ENCODE results near the gene MBTPS1. TPM values are rescaled to one million over a fixed set of nuclear protein-coding genes. Genes with fewer than 3 reads are reported as not detected.

MBTPS1 gene
- total and polyA plus RNA-seq, 11 donors = 37.2 to 91.4 (median 67.7) TPM

DNA sequence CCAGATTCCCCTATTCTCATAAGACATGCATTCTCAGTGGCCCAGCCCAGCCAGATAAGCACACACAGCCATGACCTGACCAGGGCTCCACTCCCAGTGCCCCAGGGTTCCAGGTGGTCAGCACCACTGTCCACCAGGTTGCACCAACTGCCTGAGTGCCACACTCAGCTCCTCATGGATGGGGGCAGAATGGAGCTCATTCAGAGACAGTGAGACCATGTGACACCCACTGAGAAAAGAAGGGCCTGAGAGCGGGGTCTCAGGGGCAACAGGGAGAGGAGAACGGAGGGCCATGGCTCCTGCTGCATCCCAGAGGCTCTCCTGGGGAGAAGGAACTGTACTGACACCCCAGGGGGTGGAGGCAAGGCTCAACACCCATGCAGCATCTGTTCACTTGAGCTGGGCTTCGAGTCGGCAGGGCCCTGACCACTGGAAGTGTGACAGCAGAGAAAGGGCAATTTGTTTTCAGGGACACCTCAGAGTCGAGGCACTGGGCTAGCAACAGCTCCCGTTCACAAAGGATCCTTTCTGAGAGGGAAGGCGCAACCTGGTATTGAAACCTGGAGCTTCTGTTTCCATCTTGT, 55.4 kb downstream of the MBTPS1 start:
- 87 to 95% (median 92%) methylated on average over 6 to 7 of the region's 7 CpGs for WGBS, 4 donors
- intact Hi-C loops (cut with DNase I) = loop anchor here in 8 of 10 donors (5.0 to 10.0 kb wide), 5 partner anchors 89 to 239 kb away; partner anchors contain the start of gene NECAB2 (in 2 of the 8)

DNA sequence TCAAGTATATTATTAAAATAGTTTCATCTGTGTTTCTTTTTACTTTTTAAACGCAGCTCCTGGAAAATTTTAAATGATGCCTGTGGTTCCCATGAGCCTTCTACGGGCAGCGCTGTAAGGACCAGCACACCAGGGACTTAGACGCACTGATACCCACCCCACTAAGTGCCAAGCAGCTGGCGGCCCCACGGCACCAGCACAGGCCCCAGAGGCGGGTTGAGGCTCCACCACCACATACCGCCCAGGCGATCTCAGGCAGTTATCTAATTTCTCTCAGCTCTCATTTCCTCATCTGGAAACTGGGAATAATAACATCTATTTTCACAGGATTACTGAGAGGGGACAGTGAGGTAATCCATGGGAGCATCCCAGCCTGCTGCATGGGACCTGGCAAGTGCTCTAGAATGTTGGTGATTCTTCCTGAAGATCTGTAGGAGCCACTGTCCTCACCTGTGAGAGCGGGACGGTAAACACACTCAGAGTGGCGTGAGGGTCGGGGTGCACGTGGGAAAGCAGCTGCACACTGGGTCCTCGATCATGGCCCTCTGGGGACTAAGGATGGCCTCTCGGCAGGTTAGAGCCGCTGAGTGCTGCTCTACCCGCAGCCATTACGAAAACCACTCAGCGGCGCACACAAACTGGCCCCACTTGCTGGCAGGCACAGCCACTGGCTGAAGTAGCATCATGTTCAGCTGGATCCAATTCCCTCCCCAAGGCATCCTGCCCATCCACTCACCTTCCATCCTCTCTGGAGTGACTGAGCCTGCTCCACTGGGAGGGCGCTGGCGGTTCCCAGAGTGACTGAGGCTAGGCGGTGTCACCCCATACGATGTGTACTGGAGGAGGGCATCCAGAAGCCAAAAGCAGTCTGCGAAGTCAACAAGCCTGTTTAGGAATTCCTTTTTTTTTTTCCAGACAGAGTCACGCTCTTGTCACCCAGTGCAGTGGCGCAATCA, 56.5 kb downstream of the MBTPS1 start:
- intact Hi-C loops (cut with DNase I) = loop anchor here in 9 of 10 donors (5.0 to 10.0 kb wide), 6 partner anchors 88 to 238 kb away; partner anchors contain the start of gene NECAB2 (in 2 of the 9)
- Histone ChIP-seq H3K4me1 (peaks cover 0 to 51% (median 31%) of the 10 kb centered on the region in 12 donors), H3K27ac (peak overlapping the region in 2 of 12 donors; percentile 85 to 88), H3K27me3 (no peaks in the 10 kb centered on the region), H3K4me3 (no peak overlapping the region), H3K9me3 (no peaks in the 10 kb centered on the region), H3K36me3 (peaks cover 0 to 100% (median 94%) of the 10 kb centered on the region in 9 donors)
- DNase-seq = peak in 1 of 5 donors; percentile 30
- TF ChIP-seq, protein P1, sequence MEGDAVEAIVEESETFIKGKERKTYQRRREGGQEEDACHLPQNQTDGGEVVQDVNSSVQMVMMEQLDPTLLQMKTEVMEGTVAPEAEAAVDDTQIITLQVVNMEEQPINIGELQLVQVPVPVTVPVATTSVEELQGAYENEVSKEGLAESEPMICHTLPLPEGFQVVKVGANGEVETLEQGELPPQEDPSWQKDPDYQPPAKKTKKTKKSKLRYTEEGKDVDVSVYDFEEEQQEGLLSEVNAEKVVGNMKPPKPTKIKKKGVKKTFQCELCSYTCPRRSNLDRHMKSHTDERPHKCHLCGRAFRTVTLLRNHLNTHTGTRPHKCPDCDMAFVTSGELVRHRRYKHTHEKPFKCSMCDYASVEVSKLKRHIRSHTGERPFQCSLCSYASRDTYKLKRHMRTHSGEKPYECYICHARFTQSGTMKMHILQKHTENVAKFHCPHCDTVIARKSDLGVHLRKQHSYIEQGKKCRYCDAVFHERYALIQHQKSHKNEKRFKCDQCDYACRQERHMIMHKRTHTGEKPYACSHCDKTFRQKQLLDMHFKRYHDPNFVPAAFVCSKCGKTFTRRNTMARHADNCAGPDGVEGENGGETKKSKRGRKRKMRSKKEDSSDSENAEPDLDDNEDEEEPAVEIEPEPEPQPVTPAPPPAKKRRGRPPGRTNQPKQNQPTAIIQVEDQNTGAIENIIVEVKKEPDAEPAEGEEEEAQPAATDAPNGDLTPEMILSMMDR (IDR thresholded peaks at IDR 0.05) = no peak
- no peak for TF ChIP-seq POLR2A (IDR thresholded peaks at IDR 0.05)
- 93 to 95% (median 94%) methylated on average over 27 to 28 of the region's 28 CpGs for WGBS, 4 donors
- ATAC-seq = no peak

More for the DNA sequence above, 55.4 kb downstream of the MBTPS1 start:
- ATAC-seq = no peak
- Histone ChIP-seq H3K9me3 (no peaks in the 10 kb centered on the region), H3K27me3 (no peaks in the 10 kb centered on the region), H3K4me3 (no peak overlapping the region), H3K27ac (no peak overlapping the region), H3K36me3 (peaks cover 0 to 100% (median 94%) of the 10 kb centered on the region in 9 donors), H3K4me1 (peaks cover 0 to 40% (median 21%) of the 10 kb centered on the region in 12 donors)
- TF ChIP-seq, protein P1 (IDR thresholded peaks at IDR 0.05) = no peak
- no peak for TF ChIP-seq POLR2A (IDR thresholded peaks at IDR 0.05)
- DNase-seq = peak in 1 of 5 donors; percentile 9

DNA sequence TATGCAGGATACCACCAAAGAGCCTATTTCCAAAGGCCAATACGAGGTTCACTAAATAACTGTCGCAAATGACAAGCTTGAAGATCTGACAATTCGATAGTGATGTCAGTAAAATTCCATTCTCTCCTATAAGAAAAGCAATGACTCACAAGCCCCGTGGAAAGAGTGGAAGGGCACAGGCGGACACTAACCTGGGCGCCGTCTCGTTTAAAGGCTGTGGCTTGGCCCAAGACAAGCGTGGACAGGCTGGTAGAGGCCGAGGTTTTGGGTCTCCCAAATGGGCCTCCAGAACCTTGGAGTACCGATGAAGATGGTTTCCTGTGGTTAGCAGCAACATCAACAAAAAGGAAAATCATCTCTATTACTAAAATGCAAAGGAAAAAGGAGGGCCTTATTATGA, 57.6 kb downstream of the MBTPS1 start:
- H3K27ac ChIP-seq = peak overlapping the region in 10 of 12 donors; percentile 14 to 88 (median 62)
- H3K4me3 ChIP-seq = no peak overlapping the region
- ATAC-seq (no peak), DNase-seq (peak in 1 of 5 donors; percentile 34)
- H3K36me3 ChIP-seq = peaks cover 0 to 100% (median 95%) of the 10 kb centered on the region in 9 donors
- intact Hi-C loops (cut with DNase I) = loop anchor here in 2 of 10 donors (5.0 kb wide), 2 partner anchors 97 to 232 kb away; no protein-coding TSS in a partner anchor
- no peaks in the 10 kb centered on the region for H3K9me3 ChIP-seq
- TF ChIP-seq POLR2A (IDR thresholded peaks at IDR 0.05) = no peak
- TF ChIP-seq, protein P1 (IDR thresholded peaks at IDR 0.05) = no peak
- peaks cover 0 to 60% (median 35%) of the 10 kb centered on the region in 12 donors for H3K4me1 ChIP-seq
- H3K27me3 ChIP-seq = no peaks in the 10 kb centered on the region
- 74 to 79% (median 78%) methylated on average over 11 of the region's 11 CpGs for WGBS, 4 donors

All from heart left ventricle (tissue), 16 donors.